Spleen (tissue), 7 donors: Measurements from ENCODE around the gene G2E3.

ENCODE experiments used
- CTCF ChIP-seq, 11 experiments: fragments of 200-600 bp in 7 of 11; fragments of 450-650 bp in 4 of 11; sonication (generic) in 4 of 11; IDR thresholded peaks in 8 of 11; conservative IDR thresholded peaks in 3 of 11; 1 replicate in 7 of 11; 2 replicates in 4 of 11; pipeline versions ENCODE4 v1.4.0 to v1.8.0; 2016 to 2021; ENCODE audit warnings: antibody characterized with exemption in 11 of 11, inconsistent platforms in 4 of 11, mild to moderate bottlenecking in 1 of 11
- POLR2A ChIP-seq, 3 donors: fragments of 450-650 bp; IDR thresholded peaks; one replicate each; pipeline ENCODE4 v1.5.1; 2017; ENCODE audit warnings: antibody characterized with exemption in 3 of 3, mild to moderate bottlenecking in 1 of 3
- donor health status: DM: no; HTN: no; CAD: no; lungs with moderate emphysema.
- donor health status: DM: no; HTN: no; CAD: no.
- donor health status: DM: no; HTN: no; CAD: no.

GRCh38 chr14:30596935-30597334 is 38.0 kb downstream of the G2E3 start:
- TF ChIP-seq CTCF (IDR thresholded peaks at IDR 0.05 in 8 of 11, conservative IDR thresholded peaks at IDR 0.05 in 3 of 11) (no peak), POLR2A (IDR thresholded peaks at IDR 0.05) (no peak)
